Fibroblast of pulmonary artery (primary cell): Measurements from ENCODE around the gene PRODH.
"Not testable (repeated sequence)": the region's sequence is repeated elsewhere in the genome, so short reads cannot be mapped to it uniquely, and the experiment has no call there.

Experiments
- DNase-seq: peaks from one replicate; pipeline ENCODE4 v3.0.0-alpha.2; 2010; ENCODE audit warnings: low read depth
- H3K4me3 ChIP-seq: replicated peaks from 2 replicates; pipeline ENCODE4 v1.5.1; 2011; ENCODE audit warnings: low read depth, mild to moderate bottlenecking, control low read depth, low read length, moderate library complexity
- TF ChIP-seq, protein P1 (sequence below): IDR thresholded peaks from 2 replicates; pipeline ENCODE4 v1.5.1; 2011; ENCODE audit warnings: mild to moderate bottlenecking, control low read depth, low read length, inconsistent platforms; ENCODE audit errors: missing control alignments

PRODH gene

DNA sequence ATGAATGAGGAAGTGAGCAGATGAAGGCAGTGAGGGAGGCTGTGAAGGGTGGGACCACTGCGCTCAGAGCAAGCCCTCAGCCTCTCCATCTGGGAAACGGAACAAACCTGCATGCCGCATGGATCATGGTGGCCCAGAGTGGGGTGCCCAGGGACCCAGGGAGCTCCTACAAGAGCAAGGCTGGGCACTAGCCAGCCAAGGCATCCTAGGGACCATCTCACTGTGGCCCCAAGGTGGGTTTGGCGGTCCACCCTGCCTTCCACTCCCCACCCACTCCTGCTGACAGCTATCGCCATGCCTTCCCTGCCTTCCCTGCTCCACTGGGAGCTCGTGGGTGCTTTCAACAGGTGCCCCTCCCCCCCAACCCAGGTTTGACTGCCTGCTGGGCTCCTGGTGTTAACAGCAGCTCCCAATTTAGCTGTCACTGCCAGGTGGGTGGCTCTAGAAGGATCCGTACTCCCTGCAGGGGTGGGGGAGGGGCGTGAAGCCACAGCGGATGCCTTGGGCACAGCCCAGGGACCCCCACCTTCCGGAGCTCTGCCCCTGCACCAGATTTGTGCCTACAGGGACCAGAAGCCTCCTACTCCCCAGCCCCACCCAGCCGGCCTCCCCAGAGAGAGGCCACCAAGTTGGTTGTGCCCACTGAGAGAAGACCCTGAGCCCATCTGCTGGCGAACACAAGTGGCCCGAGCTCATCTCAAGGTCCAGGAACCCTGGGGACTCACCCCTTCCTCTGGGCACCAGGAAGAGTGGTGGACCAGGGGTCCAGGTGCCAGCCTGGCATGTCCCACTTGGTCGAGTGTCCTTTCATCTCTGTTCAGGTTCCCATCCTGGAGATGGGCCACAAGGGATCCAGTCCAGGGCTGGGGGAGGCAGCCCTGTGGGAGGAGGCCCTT lies 29.7 kb upstream of the PRODH start:
- TF ChIP-seq, protein P1, sequence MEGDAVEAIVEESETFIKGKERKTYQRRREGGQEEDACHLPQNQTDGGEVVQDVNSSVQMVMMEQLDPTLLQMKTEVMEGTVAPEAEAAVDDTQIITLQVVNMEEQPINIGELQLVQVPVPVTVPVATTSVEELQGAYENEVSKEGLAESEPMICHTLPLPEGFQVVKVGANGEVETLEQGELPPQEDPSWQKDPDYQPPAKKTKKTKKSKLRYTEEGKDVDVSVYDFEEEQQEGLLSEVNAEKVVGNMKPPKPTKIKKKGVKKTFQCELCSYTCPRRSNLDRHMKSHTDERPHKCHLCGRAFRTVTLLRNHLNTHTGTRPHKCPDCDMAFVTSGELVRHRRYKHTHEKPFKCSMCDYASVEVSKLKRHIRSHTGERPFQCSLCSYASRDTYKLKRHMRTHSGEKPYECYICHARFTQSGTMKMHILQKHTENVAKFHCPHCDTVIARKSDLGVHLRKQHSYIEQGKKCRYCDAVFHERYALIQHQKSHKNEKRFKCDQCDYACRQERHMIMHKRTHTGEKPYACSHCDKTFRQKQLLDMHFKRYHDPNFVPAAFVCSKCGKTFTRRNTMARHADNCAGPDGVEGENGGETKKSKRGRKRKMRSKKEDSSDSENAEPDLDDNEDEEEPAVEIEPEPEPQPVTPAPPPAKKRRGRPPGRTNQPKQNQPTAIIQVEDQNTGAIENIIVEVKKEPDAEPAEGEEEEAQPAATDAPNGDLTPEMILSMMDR = no peak
- DNase-seq = no peak
- no peak overlapping the region for H3K4me3 ChIP-seq

DNA sequence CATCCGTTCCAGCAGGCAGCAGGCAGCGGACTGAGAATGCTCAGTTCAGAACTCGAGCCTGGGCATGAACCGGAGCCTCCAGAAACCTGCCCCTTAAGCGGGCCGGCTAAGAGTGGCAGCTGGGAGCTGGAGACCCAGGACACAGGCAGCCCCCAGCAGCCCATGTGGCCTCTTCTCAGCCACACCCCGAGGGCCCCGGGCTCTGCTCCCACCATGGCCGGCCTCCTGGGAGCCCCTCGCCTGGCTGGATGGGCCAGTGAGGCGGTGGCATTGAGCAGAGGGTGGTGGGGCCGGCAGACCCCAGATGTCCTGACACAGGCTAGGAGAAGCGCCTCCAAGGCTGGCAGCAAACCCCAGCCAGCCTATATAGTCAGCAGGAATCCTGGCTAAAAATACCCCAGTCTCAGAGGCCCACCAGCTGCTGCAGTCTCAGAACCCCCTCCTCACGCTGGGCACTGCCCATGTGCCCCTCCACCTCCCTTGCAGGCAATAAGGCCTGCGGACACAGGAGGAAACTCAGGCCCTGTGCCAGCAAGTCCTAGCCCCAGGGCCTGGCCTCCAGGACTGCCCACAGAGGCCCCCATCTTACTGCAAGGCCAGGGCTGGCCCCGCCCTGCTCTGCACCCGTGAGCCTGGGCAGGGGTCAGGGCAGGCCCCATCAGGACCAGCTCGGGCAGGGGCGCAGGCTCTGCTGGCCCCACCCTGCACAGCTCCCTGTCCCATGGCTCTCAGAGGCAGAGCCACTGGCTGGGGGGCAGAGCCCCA lies 28.6 kb upstream of the PRODH start:
- not testable (repeated sequence) for H3K4me3 ChIP-seq, DNase-seq

DNA sequence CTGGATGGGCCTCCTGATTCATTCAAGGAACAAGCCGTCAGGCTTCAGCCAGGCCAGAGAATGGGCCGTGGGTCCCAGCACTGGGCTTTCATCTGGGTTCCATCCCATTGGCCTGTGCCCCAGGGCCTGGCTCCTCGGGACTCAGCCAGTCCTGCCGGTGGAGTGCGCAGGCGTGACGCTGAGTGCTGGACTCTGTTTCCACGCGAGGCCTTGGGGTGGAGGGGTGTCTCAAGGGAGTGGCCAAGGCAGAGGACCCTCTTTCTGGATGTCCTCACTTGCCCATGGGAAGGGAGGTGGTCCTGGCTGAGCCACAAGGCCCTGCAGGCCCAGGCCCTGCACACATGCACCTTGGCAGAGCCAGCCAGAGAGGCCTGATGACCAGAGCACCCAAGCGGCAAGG lies 28.0 kb upstream of the PRODH start:
- not testable (repeated sequence) for H3K4me3 ChIP-seq, DNase-seq

DNA sequence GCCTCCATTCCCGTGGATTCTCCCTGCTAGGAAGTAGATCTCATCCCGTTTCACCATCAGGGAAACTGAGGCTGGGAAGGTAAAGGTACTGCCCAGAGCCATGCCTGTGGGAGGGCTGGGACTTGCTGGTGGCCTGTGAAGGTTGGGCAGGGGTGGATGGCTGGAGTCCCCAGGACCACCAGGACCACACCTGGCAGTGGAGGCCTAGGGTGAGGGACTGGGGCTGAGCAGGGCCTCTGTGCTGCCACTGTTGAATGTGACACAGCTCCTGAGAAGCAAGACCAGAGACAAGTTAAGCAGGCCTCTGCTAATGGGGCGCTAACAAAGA lies 26.2 kb upstream of the PRODH start:
- H3K4me3 ChIP-seq = no peak overlapping the region
- DNase-seq = no peak
- TF ChIP-seq, protein P1 = no peak

DNA sequence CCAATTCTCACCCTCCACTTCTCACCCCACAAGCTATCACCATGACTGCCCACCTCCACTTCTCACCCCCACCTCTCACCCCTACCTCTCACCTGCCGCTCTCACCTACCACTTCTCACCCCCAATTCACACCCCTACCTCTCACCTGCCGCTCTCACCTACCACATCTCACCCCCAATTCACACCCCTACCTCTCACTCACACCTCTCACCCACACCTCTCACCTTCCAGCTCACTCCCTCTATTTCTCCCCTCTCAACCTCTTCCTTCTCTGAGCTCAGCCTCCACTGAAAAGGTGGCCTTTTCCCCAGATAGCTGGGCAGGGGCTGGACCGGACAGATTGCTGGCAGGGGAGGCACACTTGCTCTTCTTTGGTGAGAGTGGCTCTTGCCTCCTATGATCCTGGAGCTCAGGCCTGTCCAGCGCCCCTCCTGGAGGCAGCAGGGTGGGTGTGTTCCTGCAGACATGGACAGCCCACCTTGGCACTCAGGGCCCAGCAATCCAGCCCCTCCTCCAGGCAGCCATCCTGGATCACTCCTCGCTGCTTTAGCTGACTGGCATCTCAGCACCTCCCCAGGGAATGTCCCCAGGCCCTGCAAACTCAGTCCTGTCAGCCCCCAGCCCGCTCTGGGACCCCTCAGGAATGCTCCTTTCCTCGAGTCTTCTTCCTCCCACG lies 25.7 kb upstream of the PRODH start:
- H3K4me3 ChIP-seq, DNase-seq: not testable (repeated sequence)

DNA sequence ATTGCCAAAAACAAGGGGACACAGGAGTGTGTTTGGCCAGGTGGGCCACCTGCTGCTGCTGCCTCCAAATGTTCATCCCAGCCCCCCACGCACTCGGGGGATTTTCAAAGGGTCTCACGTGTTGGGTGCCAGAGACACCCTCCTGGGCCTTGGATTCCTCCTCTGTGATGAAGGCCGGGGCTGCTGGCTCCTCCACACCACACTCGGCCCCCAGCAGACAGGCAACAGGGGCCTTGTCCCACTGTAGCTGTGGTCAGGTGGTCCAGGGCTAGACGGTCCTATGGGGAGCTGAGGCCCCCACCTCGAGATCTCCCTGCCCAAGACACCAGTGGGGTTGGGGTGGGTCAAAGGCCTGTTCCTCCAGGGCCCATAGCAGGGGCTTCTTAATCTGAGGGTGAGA lies 25.1 kb upstream of the PRODH start:
- not testable (repeated sequence) for H3K4me3 ChIP-seq, DNase-seq

DNA sequence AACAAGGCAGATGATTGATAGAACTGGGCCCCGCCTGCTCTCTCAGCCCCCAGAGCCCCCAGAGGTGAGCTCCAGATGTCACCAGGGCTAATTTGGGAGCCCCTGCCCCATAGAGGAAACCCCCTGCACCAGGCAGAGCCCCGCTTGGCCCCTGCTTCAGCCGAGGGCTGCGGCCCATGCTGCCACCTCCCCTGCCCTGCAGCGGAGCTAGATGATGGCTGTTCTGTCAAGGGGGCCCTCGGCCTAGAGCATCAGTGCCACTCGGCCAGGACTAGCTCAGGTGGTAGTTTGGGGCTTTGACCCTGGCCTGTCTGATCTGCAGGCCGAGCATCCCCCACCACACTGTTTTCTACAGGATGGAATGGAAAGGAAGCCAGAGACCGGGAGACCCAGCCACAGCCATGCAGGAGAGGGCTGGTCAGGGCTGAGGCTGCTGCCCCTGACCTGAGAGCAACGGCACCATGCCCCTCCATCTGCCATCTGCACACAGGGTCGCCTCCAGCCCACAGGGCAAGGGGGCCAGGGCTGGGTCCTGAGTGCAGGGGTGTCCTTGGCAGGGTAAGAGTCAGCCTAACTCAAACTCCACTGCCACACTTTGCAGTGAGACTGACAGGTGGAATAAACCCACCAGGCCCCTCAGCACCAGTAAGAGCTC lies 24.2 kb upstream of the PRODH start:
- H3K4me3 ChIP-seq, DNase-seq: not testable (repeated sequence)

DNA sequence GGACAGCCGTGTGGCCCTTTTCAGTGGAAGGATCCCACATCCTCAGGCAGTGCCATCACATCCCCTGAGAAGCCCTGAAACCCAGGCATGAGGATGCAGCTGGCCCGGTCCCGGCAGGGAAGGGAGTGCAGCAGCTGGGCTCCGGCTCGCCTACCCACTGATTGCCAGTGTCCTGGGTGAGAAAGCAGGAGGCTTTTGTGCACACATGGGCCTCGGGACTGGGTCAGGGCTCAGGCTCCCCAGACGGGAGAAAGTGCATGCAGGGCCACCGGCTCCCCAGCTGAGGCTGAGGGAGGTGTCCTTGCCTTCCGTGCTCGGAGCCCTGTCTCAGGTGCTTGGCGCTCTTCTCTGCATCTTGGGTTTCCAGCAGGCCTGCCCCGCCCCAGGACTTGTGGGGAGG lies 23.6 kb upstream of the PRODH start:
- not testable (repeated sequence) for DNase-seq, H3K4me3 ChIP-seq

DNA sequence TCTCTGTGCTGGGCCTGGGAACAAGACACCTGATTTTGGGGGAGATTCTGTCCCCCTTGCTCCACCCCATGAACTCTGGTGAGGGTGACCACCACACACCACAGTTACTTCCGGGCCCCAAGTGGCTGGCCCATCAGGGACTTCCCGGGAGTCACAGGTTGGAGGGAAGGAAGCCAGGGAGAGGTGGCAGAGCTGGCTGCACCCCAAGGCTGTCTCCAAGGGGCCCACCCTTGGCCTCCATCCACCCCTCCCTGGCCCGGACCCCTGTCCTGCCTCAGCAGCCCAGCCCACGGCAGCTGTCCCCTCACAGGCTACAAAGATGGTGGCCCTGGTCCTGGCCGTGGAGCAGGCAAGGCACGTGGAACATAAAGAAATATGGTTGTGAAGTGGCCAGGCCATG lies 23.2 kb upstream of the PRODH start:
- not testable (repeated sequence) for H3K4me3 ChIP-seq, DNase-seq

DNA sequence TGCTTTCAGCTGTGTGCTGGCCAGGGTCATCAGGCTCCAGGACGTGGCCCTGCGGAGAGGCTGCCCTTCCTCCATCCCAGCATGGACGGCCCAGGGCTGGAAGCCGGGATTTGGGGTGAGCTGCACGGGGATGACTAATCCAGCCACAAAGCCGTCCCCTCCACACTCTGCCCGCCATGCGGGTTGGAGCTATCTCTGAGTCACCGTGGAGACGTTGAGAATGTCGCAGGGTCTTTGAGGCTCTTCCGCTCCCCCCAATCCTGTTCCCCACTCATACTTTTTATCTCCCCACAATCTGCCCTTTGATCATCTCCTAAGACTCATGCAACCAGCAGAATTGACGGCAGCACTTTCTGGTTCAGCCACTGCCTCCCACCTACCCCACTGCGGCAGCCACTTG lies 22.6 kb upstream of the PRODH start:
- DNase-seq, H3K4me3 ChIP-seq: not testable (repeated sequence)

DNA sequence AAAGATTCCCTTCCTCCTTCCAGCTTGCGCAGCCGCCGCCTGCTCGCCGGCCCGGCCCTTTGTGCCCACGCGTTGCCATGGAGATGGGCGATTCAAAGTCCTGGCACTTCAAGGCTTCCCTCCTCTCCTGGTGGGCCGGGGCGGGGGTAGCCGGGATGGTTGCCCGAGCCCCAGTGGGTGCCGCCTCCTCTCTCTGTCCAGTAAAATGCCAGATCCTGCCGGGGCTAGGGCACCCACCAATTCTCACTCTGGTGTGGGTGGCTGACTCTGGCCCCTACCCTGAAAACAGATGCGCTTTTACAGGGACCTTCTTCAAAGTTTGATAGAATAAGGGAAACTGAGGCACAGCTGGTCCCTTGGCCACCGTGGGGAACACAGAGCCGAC lies 22.2 kb upstream of the PRODH start:
- DNase-seq, H3K4me3 ChIP-seq: not testable (repeated sequence)

DNA sequence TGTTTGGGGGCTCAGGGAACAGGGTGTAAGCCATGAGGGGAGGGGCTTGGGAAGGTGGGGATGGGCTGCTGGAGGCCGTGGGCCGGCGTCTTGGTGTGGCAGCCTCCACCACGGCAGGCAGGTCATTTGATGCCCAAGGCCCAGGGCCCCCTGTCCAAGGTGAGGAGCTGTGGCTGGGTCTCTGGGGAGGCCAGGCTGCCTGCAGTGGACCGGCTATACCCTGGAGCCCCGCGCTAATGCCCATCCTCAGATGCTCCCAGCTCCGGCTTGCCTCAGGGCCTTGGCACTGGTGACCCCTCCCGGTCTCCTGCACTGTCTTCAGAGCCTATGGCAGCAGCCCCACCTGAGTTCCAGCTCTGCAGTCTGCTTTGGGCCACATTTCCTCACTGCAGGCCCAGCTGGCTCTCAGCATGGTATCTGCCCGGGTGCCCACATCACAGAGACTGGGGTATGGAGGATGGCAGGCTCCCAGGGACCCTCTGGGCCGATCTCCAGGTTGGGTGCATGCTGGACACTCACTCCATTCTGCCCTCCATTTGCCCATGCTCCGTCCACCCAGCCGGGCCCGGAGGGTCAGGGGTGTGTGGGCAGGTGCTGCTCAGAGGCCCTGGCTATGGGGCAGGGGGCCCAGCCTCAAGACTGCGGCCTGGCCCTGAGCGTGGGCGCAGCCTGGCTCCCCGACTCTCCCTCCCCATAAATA lies 21.7 kb upstream of the PRODH start:
- not testable (repeated sequence) for H3K4me3 ChIP-seq, DNase-seq

DNA sequence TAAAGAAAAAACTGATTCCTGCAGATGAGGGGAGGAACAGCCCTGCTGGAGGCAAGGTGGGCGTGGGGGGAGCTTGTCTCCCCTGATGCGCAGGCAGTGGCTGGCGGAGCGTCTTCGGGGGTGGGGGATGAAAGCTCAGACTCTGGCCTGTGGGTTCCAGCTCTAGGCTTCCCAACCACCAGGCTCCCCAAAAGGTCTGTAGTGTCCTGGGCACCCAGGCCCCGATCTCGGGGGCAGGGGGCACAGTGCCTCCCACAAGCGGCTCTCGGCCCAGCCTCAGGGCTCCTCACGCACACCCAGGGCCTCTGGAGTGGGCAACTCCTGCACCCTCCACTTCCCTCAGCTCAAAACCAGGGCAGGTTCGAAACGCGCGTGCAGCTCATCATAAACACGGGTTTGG lies 20.9 kb upstream of the PRODH start:
- DNase-seq = not testable (repeated sequence)

DNA sequence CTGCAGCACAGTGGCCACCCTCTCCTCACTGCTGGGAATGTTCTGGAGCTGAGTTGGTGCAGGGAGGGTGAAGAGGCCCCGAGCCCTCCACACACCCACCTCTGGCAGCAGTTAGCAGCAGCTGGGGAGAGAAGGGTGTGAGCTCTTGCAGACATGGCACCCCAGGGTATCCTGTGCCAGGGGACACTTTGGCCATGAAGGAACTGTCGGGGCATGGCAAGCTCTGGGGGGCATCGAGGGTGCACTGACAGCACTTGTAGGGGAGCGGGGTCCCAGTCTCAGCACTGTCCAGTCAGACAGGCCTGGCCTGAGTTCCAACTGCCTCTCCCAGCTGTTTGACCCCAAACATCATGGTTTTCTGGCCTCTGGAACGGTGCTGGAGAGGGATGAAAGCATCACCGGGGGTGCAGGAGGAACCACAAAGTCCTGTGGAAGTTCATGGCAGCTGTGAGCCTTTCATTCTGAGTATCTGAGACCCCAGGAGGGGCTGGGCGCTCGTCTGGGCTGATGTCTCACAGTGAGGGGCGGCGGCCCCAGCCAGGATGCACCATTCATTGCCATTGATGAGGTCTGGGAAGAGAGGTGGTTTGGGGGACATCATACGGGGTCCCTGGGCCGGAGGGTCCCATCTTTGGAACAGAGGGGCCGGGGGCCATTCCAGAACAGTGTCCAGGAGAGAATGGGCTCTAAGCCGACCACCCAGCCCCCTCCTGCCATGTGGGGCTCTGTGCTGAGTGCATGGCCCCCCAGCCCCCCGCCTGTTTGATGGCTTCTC lies 20.2 kb upstream of the PRODH start:
- H3K4me3 ChIP-seq = not testable (repeated sequence)

More for the DNA sequence above, 20.9 kb upstream of the PRODH start:
- not testable (repeated sequence) for H3K4me3 ChIP-seq

More for the DNA sequence above, 20.2 kb upstream of the PRODH start:
- DNase-seq = not testable (repeated sequence)
